COLO829 (cell line): Measurements from ENCODE around the gene SLC22A23.

ENCODE experiments used
- DNase-seq: peaks from one replicate; pipeline ENCODE4 v3.0.0; 2012; ENCODE audit warnings: low spot score

The SLC22A23 gene

DNA sequence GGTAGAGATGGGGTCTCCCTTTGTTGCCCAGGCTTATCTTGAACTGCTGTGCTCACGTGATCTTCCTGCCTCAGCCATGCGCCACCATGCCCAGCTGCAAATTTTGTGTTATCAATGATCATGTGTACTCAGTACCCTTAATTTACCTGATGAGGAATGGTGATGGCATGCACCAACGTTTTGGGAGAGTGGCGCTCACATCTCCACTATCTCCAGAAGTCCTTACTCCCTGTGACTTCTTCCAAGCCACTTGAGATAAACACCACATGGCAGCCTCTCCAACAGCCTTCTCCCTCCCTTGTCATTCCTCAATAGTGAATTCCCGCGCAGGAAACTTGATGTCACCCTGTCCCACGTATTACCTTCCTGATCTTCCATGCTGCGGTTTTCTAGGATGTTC is 140.0 kb downstream of the SLC22A23 start:
- DNase-seq: no peak

DNA sequence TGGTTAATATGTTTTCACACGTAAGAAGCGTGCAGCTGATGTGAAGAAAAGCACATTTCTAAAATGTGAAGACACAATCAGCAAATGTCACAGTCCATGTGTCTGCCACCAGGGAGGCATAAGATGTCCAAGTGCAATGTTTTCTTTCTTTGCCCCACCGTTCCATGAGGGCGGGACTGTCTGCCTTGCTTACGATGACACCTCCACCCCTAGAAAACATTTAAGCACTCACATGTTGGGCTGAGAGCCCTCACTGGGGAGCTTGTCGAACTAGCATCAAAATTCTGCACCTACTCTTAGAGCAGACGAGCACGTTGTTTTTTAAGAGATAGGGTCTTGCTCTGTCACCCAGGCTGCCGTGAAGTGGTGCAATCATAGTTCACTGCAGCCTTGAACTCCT is 140.5 kb downstream of the SLC22A23 start:
- DNase-seq: no peak

DNA sequence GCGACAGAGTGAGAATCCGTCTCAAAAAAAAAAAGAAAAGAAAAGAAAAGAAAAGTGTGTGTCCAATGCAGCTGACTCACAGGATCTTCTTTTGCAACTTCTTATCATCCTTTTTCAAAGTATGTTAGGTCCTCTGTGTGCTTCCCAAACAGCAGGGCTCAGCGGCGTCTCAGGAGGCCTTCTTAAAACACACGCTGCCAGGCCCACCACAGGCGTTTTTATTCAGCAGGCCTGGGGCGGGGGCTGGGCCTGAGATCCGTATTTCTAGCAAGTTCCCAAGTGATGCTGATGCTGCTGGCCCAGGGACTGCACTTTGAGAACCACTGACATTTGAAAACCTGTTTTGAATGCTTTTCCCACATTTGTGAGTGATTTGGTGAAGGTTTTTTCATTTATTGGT is 141.0 kb downstream of the SLC22A23 start:
- DNase-seq: no peak

DNA sequence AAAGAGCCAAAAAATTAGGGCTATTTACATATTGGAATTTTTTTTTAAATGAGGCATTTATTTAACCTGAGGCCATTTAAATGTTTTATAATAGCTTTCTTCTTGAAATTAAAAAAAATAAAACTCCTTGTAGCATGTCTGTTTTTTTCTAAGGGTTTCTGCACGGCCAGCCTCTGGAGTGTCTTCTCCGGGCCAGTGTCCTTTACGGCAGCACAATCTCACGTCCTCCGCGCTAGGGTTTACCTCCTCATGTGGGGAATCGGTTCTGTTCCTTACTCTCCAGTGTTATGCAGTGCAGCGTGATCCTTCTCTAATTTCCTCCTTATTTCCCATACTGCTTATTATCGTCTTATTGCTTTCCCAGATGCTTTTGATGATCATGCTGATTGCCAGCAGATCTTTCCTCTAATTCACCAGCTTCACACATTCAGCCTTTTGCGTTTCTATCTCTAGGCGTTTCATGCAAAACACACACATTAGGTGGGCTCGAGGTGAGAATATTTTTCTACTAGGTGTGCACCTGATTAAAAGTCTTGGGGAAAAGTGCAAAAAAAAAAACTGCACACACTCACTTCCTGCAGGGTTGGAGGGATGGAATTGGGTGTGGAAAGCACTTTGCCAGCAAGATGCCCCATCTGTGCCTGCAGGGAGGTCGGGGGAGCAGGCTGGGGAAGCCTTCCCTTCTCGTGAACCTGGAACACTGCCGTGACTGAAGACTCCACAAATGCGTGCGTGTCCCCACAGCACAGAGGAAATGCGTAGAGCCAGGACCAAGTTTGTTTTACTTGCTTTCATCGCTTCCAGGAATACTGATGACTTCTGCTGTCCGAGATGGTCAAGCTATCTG is 142.0 kb downstream of the SLC22A23 start:
- DNase-seq: no peak

DNA sequence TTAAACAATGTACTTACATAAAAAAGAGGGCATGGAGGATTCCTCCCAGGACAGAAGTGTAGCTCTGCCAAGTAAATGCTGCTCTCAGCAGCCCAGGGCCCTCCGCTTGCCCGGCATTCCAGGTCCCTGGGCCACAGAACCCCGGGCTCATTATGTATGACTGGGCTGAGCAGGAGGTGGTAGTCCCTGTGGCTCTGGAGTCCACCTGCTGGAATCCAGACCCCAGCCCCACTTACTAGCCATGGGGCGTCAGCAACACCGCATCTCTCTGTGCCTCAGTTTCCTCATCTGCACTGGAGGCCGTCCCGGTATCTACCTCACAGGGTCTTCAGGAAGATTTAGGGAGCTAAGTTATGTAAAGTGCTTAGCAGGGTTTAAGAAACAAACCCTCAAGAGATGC is 142.7 kb downstream of the SLC22A23 start:
- DNase-seq: no peak

DNA sequence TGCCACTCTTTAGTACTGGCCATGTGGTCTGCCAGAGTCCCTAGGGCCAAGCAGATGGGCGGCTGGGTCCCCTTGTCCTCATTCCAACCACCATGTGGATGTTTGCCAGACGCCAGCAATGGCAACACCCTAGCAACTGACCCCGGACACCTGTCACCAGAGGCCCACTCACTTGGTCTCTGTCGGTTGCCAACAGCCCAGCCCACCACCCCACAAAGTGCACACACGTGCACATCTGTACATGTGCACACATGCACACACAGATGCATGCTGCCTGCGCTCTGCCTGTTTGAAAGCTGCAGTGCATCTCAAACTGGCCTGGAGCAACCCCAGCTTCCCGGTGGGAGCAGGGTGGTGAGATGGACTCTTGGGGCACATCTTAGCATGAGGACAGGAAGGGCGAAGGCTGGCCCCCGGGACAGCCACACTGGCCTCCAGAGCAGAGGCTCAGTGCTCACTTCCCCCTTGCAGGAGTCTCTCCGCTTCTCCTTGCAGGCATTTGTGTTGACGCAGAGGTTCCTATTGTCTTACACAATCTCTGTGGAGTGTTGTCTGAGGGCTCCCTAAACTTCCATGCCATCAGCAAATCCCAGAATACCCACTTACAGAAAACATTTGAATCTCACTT is 144.1 kb downstream of the SLC22A23 start:
- no peak for DNase-seq

DNA sequence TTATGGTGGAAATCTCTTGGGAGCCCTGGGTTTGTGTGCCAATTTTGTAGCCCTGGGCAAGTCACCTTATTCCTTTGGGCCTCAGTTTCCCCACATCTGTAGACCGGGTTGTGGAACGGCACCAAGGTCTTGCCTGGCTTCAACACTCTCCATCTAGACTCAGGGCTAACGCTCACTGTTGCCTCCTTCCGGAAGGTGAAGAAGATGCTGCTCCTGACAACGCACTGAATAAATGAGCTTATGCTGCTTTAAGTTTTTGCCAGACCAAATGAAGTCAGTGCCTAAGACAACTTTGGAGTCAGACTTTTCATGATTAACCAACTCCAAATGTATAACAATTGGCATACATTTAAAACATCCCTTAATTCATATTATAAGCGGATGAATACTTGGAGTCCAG is 145.0 kb downstream of the SLC22A23 start:
- DNase-seq: no peak

DNA sequence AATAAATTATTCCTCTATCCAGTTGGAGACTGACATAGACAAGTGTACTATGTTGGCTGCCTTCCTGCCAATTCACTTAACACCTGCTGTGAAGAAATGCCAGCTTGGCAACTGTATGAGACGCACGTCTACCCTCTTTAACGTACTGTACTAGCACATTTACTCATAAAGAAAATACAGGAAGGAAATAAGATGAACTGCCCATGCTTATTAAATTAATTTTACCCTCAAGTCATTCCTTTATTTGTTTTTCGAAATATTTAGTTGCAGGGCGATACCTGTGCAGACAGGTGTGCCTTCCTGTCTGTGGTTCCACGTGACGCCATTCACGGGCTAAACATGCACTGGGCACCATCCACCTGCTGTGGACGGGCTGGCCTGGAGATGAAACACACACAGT is 146.1 kb downstream of the SLC22A23 start:
- no peak for DNase-seq

DNA sequence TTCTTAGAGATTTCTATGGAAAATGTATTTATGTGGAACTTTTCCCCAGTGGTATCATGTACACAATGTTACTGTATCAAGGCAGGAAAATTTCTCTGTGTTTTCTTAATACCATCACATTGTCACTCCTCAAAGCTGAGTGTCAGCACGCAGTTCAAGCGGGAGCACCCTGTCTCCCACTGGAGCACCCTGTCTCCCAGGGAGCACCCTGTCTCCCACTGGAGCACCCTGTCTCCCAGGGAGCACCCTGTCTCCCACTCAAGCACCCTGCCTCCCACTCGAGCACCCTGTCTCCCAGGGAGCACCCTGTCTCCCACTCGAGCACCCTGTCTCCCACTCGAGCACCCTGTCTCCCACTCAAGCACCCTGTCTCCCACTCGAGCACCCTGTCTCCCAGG is 146.8 kb downstream of the SLC22A23 start:
- DNase-seq: no peak

DNA sequence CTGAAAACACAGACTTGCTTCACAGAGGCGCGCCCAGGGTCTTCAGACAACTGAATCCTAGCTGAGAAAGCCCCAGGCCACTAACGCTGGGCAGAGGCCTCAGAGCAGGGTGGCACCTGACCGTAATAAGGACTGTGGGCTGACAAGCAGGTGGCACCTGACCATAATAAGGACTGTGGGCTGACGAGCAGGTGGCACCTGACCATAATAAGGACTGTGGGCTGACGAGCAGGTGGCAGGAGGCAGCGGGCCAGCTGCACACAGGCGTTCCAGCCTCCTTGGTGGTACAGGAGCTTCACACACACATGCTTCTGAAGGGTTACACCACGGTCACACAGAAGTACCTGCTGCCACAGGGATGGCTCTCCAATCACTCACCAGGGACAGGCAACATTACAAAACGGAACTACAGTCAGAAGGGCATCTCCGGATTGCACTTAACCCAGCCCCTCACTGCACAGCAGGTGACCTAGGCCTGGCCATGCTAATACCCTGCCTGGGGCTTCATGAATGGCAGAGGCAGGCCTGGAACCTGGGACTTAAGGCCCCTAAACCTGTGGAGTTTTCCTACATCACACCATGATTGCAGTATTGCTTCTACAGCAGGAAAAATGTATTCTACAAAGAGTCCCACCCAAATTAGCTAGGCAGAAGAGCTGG is 147.3 kb downstream of the SLC22A23 start:
- DNase-seq: no peak

DNA sequence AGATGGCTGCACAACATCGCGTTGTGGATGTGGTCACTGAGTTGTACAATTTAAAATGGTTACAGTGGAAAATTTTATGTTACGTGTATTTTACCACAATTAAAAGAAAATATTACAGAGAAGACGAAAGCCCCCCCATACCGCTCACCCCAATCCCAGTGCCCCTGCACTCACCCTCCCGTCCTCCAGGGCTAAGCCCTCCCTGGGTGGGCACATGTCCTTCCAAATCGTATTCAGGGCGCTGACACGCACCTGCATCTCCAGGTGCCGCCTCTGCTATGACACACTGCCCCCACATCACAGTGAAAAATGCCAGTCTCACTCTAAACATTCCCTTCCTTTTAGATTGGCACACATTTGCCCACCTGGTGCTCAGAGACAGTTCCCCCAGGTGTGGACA is 148.7 kb downstream of the SLC22A23 start:
- DNase-seq: no peak

DNA sequence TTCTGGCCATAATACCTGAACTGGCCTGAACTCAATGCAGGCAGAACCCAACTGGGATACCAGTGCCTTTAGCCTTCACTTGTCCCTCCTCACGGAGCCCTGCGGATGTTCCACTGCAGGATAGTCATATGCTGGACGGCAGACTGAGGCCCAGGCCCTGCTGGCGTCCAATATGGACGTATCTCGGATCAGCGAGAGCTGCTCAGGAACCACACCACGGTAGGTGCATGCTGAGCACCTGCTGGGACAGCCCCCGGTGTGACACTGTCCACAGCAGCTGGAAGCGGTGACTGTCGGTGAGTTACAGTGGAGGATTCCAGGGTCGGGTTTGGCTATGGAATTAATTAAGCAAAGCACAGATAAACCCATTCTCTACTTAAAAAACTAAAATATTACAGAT is 149.4 kb downstream of the SLC22A23 start:
- DNase-seq: no peak

DNA sequence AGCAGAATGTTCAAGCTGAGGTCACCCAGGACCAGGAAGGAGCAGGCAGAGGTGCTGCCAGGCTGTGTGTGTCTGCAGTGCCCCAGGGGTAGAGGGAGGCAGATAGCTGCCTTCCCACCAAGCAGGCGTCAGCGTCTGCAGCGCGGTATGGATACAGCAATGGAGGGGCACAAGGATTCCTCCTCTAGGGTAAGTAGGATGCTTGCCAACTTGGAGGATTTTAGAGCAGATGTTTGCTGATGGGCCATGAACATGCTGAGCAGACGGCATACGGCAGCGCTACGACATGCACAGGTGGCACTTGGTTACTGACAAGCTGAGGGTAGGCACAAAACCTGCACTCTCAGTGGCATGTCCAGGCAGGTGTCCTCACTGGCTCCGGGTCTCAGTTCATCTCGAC is 150.0 kb downstream of the SLC22A23 start:
- DNase-seq: no peak

DNA sequence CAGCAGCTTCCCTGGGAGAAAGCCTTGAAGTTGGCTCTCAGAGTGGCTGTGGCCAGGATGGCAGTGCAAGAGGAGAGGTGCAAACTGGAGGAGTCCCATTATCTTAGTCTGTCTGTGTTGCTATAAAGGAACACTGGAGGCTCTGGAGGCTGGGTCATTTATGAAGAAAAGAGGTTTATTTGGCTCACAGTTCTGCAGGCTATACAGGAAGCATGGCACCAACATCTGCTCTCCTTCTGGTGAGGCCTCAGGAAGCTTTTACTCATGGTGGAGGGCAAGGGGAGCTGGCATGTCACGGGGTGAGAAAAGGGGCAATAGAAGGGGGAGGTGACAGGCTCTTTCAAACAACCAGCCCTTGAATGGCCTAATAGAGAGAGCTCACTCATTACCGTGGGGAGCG is 151.0 kb downstream of the SLC22A23 start:
- DNase-seq: no peak

DNA sequence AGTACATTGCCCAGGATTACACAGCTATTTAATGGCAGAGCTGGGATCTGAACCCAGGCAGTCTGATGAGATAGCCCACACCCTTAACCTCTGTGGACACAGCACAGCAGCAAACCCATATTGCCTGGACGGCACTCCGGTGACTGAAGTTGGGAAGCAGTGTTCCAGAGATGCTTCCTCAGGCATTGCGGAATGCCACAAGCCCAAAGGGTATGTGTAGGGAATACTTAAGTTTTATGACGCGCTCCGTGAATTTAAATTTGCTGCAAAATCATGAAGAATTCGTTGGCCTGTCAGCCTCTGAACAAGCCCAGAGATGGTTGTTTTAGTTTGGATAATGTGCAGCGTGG is 151.7 kb downstream of the SLC22A23 start:
- no peak for DNase-seq

DNA sequence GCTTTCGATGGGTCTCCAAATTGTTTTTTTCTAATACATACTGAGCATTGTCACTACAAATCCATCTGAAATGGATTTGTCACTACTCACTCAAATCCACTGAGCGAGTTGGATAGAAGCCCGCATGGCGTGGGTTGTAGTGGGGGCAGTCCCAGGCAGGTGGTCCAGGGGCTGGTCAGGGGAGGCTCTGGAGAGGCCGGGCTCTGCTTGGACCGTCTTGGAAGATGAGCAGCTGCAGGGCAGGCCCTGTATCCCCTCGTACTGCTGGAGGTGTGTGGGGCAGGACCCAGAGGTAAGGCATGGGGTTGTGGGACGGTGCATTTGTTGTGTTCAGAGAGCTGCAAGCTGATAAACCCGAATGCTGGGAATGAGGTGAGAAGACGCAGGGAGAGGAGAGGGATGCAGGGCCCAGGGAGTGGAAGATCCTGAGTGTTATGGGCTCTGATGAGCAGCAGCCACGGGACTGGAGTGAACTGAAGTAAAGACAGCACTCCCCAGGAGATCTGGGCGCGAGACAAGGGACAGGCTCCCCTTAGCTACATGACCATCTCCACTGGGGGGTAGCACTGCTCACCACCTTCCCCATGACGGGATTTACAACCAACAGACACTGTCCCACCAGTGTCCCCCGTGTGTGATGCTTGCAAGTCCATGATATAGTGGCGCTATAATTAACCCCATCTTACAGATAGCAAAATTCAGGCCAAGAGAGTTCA is 152.2 kb downstream of the SLC22A23 start:
- DNase-seq: no peak

DNA sequence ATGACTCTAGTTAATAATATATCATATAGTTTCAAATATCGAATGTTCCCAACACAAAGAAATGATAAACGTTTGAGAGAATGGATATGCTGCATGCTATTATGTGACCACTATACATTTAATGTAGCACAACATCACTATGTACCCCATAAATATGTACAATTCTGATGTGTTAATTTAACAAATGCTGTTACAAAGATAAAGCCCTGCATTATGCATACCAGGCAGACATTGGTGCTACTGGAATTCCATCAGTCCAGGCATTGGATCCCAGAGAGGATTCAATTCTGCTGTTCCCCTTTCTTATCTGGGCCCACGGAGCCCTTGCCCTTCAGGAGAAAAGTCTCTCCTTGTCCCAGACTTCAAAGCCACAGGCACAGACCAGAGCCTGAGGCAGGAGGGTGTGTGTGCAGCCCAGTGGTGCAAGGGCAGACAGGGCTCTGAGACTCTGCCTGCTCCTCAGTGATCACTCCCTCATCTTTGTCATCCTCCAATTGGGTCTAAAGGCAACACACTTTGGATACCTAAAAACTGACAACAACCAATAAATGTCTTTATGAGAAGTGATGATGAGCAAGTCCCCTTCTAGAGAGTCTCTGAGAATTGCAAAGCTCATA is 152.9 kb downstream of the SLC22A23 start:
- DNase-seq: no peak

DNA sequence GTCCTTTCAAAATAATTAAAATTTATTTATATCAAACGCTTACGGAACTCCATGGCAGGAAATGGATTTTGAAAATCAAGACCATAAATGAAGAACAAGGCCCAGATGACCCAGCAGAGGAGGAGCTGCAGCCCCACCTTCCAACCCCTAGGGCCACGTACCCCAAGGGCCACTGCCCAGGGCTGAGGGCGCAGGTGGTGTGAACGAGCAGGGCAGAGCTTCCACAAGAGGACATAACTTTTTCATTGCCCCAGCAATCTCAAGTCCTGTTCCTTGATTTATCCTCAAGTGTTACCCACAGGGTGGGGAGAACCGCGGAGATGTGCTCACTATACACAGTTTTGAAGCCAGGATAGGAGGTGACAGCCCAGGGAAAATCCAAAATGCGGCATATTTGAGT is 155.3 kb downstream of the SLC22A23 start:
- DNase-seq: no peak

DNA sequence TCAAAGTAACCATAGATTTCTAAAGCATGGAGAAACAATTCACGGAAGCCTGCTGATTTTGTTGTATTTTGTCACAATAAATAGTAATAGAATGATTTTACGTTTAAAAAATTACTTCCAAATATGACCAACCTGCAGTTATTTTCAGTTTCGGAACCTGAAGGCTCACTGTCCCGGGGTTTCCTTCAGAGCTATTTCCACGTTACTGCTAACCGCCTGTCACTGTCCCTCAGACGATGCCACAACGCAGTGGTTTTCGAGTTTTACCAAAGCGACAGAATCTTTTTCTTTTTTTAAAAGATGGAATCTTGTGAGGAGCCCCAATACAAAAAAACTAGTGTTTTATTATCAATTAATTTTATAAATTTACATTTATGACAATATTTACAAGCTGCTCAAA is 157.6 kb downstream of the SLC22A23 start:
- no peak for DNase-seq

DNA sequence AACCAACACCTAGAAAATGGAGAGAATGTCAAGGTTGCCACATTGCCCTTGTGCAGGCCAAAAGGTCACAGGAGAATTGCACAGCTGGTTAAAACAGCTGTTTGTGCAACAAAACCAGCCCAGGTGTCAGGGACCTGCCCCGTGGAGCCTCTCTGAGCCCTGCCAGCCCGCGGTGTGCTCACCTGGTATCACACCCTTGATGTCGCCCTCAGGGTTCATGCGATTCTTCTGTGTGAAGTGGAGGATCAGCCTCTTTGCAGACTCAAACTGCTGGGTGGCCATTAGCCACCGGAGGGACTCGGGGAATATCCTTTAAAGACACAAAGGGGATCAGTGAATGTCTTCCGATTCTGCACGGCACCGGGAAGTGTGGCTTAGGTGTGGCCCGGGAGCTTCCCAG is 158.9 kb downstream of the SLC22A23 start:
- no peak for DNase-seq

DNA sequence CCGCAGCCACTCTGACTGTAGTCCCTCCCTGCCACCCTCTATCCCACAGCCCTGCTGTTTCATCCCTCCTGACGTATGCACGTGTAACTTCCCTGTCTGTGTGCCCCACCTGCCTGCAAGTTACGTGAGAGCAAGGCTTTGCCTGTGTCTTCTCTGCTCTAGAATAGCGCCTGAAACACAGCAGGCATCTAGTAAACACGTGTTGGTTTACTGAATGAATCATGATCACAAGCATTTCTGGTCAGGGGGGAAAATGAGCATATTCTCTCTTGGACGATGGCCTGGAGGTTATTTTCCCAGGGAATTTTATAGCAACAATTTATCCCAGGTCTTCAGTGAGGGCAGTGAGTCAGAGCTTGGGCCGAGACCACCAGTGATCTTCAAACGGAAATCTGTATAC is 159.8 kb downstream of the SLC22A23 start:
- DNase-seq: no peak

DNA sequence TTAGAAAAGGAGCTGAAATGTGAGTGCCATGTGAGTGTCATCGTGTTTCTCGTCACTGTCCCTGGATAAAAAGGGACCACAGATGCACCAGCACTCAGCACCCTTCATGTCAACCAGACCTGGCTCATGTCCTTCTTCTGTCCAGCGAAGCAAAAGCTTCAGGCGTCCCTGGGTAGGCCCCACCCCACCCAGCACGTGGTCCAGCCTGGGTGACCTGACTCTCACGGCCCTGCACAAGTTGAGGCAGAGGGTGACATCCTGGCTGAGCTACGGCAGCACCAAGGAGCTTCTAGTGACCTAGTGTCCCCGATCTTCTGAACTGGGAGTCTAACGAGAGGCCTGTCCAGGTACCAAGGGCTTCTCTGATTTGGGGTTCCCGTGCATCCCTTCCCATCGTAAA is 160.3 kb downstream of the SLC22A23 start:
- no peak for DNase-seq
